H1 (cell line): ENCODE results near the gene MESD. TPM values are rescaled to one million over a fixed set of nuclear protein-coding genes. Genes with fewer than 3 reads are reported as not detected.

Experiments used
- CTCF ChIA-PET: fragments of 300-600 bp; sonication (Branson Sonifier 250); formaldehyde crosslinking; loops from one replicate; lab custom pipeline; 2021; ENCODE audit not compliant: partially characterized antibody; lab: Charles Lee
- POLR2A ChIA-PET: fragments of 300-600 bp; sonication (Branson Sonifier 250); formaldehyde crosslinking; loops from one replicate; lab custom pipeline; 2021; ENCODE audit warnings: inconsistent platforms; ENCODE audit not compliant: partially characterized antibody; lab: Charles Lee
- DNase-seq, 2 experiments: peaks; one replicate each; pipeline versions ENCODE4 v3.0.0 to v3.0.0-alpha.2; 2010 to 2022; ENCODE audit warnings: low spot score in 2 of 2, low read depth in 1 of 2, mixed read lengths in 1 of 2
- FAIRE-seq: peaks from 2 replicates; lab custom pipeline; 2011; peaks lifted over from hg19 to GRCh38; lab: Jason Lieb, UNC
- H2AFZ ChIP-seq: 2 replicates; pipeline ENCODE4 v1.8.1; 2012; ENCODE audit warnings: low read length, inconsistent platforms
- H2AK5ac ChIP-seq: 2 replicates; pipeline ENCODE4 v1.6.1; 2013; ENCODE audit warnings: low read depth, low read length
- H2BK120ac ChIP-seq: replicated peaks from 2 replicates; pipeline ENCODE3; 2013; ENCODE audit warnings: low read depth, low read length, inconsistent platforms
- H2BK12ac ChIP-seq: 2 replicates; pipeline ENCODE4 v1.6.1; 2013; ENCODE audit warnings: low read depth, low read length
- H2BK15ac ChIP-seq: 2 replicates; pipeline ENCODE4 v1.6.1; 2013; ENCODE audit warnings: low read length
- H2BK20ac ChIP-seq: 2 replicates; pipeline ENCODE4 v1.6.1; 2013; ENCODE audit warnings: low read length
- H2BK5ac ChIP-seq: 2 replicates; pipeline ENCODE4 v1.6.1; 2013; ENCODE audit warnings: low read depth, low read length
- H3K14ac ChIP-seq: 2 replicates; pipeline ENCODE4 v1.6.1; 2013; ENCODE audit warnings: inconsistent platforms; ENCODE audit not compliant: insufficient read length
- H3K18ac ChIP-seq: 2 replicates; pipeline ENCODE4 v1.6.1; 2013; ENCODE audit warnings: low read length; ENCODE audit errors: extremely low read depth
- H3K23ac ChIP-seq: 2 replicates; pipeline ENCODE4 v1.6.1; 2013; ENCODE audit warnings: inconsistent platforms; ENCODE audit not compliant: insufficient read length
- H3K23me2 ChIP-seq: 2 replicates; pipeline ENCODE4 v1.6.1; 2013; ENCODE audit warnings: low read depth, low read length
- H3K27ac ChIP-seq: 2 replicates; pipeline ENCODE4 v1.6.1; 2011; ENCODE audit warnings: low read depth, low read length, inconsistent platforms
- H3K27me3 ChIP-seq, 4 experiments: replicated peaks in 1 of 4; 1 replicate in 1 of 4; 2 replicates in 3 of 4; pipeline versions ENCODE4 v1.6.1 to v1.8.1; 2011 to 2013; ENCODE audit warnings: low read length in 3 of 4, mild to moderate bottlenecking in 3 of 4, inconsistent platforms in 2 of 4, mixed read lengths in 2 of 4, moderate library complexity in 1 of 4; ENCODE audit not compliant: control insufficient read depth in 3 of 4, insufficient read depth in 3 of 4; ENCODE audit errors: extremely low read depth in 1 of 4
- H3K36me3 ChIP-seq, 4 experiments: 2 replicates each; pipeline versions ENCODE4 v1.6.1 to v1.8.1; 2011 to 2013; ENCODE audit warnings: mild to moderate bottlenecking in 4 of 4, low read length in 3 of 4, moderate library complexity in 2 of 4, control low read depth in 1 of 4, inconsistent platforms in 1 of 4; ENCODE audit not compliant: insufficient read depth in 4 of 4, control insufficient read depth in 2 of 4
- H3K4ac ChIP-seq: replicated peaks from 2 replicates; pipeline ENCODE3; 2013; ENCODE audit warnings: low read length, low read depth, mixed read lengths, inconsistent platforms; ENCODE audit not compliant: insufficient read length
- H3K4me1 ChIP-seq, 4 experiments: replicated peaks in 1 of 4; 1 replicate in 1 of 4; 2 replicates in 3 of 4; pipeline versions ENCODE4 v1.6.1 to v1.8.1; 2011 to 2013; ENCODE audit warnings: low read length in 3 of 4, inconsistent platforms in 2 of 4, mixed read lengths in 1 of 4; ENCODE audit not compliant: insufficient read depth in 4 of 4, control insufficient read depth in 3 of 4
- H3K4me2 ChIP-seq, 2 experiments: 2 replicates each; pipeline versions ENCODE4 v1.6.1 to v1.8.1; 2011 to 2013; ENCODE audit warnings: low read depth in 2 of 2, low read length in 2 of 2, control low read depth in 1 of 2, inconsistent platforms in 1 of 2, mild to moderate bottlenecking in 1 of 2; ENCODE audit not compliant: insufficient read depth in 1 of 2
- H3K4me3 ChIP-seq, 4 experiments: fragments of 200-600, 300-600 bp in 1 of 4; sonication (generic), shearing (Covaris generic), sonication (Bioruptor Twin) in 1 of 4; 2 replicates each; pipeline versions ENCODE4 v1.5.1 to v1.8.1; 2011 to 2016; ENCODE audit warnings: low read length in 4 of 4, low read depth in 3 of 4, control low read depth in 2 of 4, inconsistent platforms in 2 of 4, mild to moderate bottlenecking in 2 of 4, mixed read lengths in 1 of 4, moderate library complexity in 1 of 4; ENCODE audit not compliant: insufficient read depth in 2 of 4; ENCODE audit errors: extremely low read depth in 1 of 4
- H3K56ac ChIP-seq: replicated peaks from 2 replicates; pipeline ENCODE3; 2013; ENCODE audit warnings: low read depth, mild to moderate bottlenecking, mixed read lengths, low read length, inconsistent platforms; ENCODE audit not compliant: insufficient read length
- H3K79me1 ChIP-seq: 2 replicates; pipeline ENCODE4 v1.6.1; 2013; ENCODE audit warnings: low read depth, low read length, control low read depth
- H3K79me2 ChIP-seq, 2 experiments: 2 replicates each; pipeline versions ENCODE4 v1.6.1 to v1.8.1; 2012 to 2013; ENCODE audit warnings: low read length in 2 of 2, mild to moderate bottlenecking in 2 of 2, inconsistent platforms in 1 of 2; ENCODE audit not compliant: insufficient read depth in 2 of 2, control insufficient read depth in 1 of 2
- H3K9ac ChIP-seq, 4 experiments: replicated peaks in 1 of 4; 1 replicate in 1 of 4; 2 replicates in 3 of 4; pipeline versions ENCODE4 v1.6.1 to v1.8.1; 2011 to 2013; ENCODE audit warnings: low read depth in 3 of 4, low read length in 3 of 4, control low read depth in 2 of 4, mild to moderate bottlenecking in 2 of 4, moderate library complexity in 2 of 4, inconsistent platforms in 1 of 4; ENCODE audit errors: extremely low read depth in 1 of 4
- H3K9me3 ChIP-seq, 2 experiments: 2 replicates each; pipeline versions ENCODE4 v1.6.1 to v1.8.1; 2012 to 2013; ENCODE audit warnings: mild to moderate bottlenecking in 2 of 2, moderate library complexity in 2 of 2, control low read depth in 1 of 2, inconsistent platforms in 1 of 2, low read depth in 1 of 2, low read length in 1 of 2, mixed read lengths in 1 of 2; ENCODE audit not compliant: insufficient read depth in 2 of 2
- H4K20me1 ChIP-seq, 2 experiments: replicated peaks in 1 of 2; 2 replicates each; pipeline versions ENCODE3 to v1.8.1; 2011 to 2013; ENCODE audit warnings: inconsistent platforms in 2 of 2, low read length in 2 of 2, mild to moderate bottlenecking in 1 of 2; ENCODE audit not compliant: insufficient read depth in 2 of 2, control insufficient read depth in 1 of 2
- H4K5ac ChIP-seq: 2 replicates; pipeline ENCODE4 v1.6.1; 2013; ENCODE audit warnings: low read length, low read depth, mixed read lengths, inconsistent platforms; ENCODE audit not compliant: insufficient read length
- H4K8ac ChIP-seq: 2 replicates; pipeline ENCODE4 v1.8.0; 2013; ENCODE audit warnings: mild to moderate bottlenecking, moderate library complexity, low read length, inconsistent platforms; ENCODE audit not compliant: insufficient read depth; ENCODE audit errors: extremely low read depth
- H4K91ac ChIP-seq: replicated peaks from 2 replicates; pipeline ENCODE3; 2013; ENCODE audit warnings: low read length, mixed read lengths, inconsistent platforms; ENCODE audit not compliant: insufficient read length
- SRF ChIP-seq: IDR thresholded peaks from 2 replicates; pipeline ENCODE4 v1.6.1; 2011; ENCODE audit warnings: mild to moderate bottlenecking, low read depth, low read length, moderate library complexity
- WGBS, 2 experiments: shearing (Covaris generic) in 1 of 2; methylation state at CpG; one replicate each; pipeline versions ENCODE4 v1.1.6 to v1.1.7; 2013 to 2015; ENCODE audit warnings: low lambda C conversion rate in 2 of 2, mixed read lengths in 2 of 2, inconsistent platforms in 1 of 2, low coverage in 1 of 2, missing lambda C conversion rate in 1 of 2; ENCODE audit not compliant: insufficient replicate concordance in 2 of 2, insufficient coverage in 1 of 2, insufficient read length in 1 of 2; ENCODE audit errors: extremely low coverage in 1 of 2, missing lambda C conversion rate in 1 of 2; 5-methylcytosine and 5-hydroxymethylcytosine counted together
- polyA plus RNA-seq, 7 experiments: library from polyadenylated mRNA; depleted of rRNA in 3 of 7; stranded (reverse) in 5 of 7; unstranded in 2 of 7; fragments of >200 nt in 5 of 7; fragments of 200-250 nt in 2 of 7; gene quantifications; 1 replicate in 5 of 7; 2 replicates in 1 of 7; 4 replicates in 1 of 7; pipeline versions ENCODE4 v1.2.1 to v1.2.3, GENCODE V29; 2011 to 2013; ENCODE audit warnings: missing spikeins in 2 of 7, mixed read lengths in 2 of 7
- total RNA-seq: library from RNA; stranded (reverse); fragmentation: NEBNext Ultra II Directional; extraction: Animal tissue kit (Norgen Biotek cat#: 25700); gene quantifications from 2 replicates; pipeline ENCODE4 v1.2.1, GENCODE V29; 2021

MESD gene
- total and polyA plus RNA-seq, 2 of the 8 experiments (the other 6 are each of a cell fraction or from before 2014, with no cell fraction given), result 11.0 to 28.3 TPM

- WGBS, 2 experiments, result 87% methylated on average over 4 of the region's 4 CpGs; no CpG with 5 or more reads in 1 of the 2 experiments
- H2BK12ac ChIP-seq, result no peak overlapping the region
Measured at GRCh38 chr15:81038975-81039607, 49.5 kb upstream of the MESD start.

More at GRCh38 chr15:81038975-81039607, 49.5 kb upstream of the MESD start:
- H3K23ac ChIP-seq, result no peak overlapping the region
- no peaks in the 10 kb centered on the region for H3K23me2 ChIP-seq
- H4K5ac ChIP-seq, result no peak overlapping the region
- H4K20me1 ChIP-seq, result no peaks in the 10 kb centered on the region
- H3K79me2 ChIP-seq, result no peaks in the 10 kb centered on the region
- H2AK5ac ChIP-seq, result no peak overlapping the region
- FAIRE-seq (no peak), DNase-seq (no peak)
- H4K8ac ChIP-seq, result no peak overlapping the region; the same call in 1 of the 2 replicates
- no peak overlapping the region for H3K4me3 ChIP-seq
- H2BK5ac ChIP-seq, result no peak overlapping the region
- H2BK15ac ChIP-seq, result no peak overlapping the region
- no peak overlapping the region for H2BK120ac ChIP-seq
- no peak overlapping the region for H2BK20ac ChIP-seq
- H2AFZ ChIP-seq, result no peak overlapping the region
- H3K56ac ChIP-seq, result no peak overlapping the region
- H3K9me3 ChIP-seq, result no peaks in the 10 kb centered on the region
- no peaks in the 10 kb centered on the region for H3K36me3 ChIP-seq
- no peak overlapping the region for H3K4ac ChIP-seq
- ChIA-PET CTCF (interaction anchor here (1.0 to 1.8 kb wide), 5 partner anchors 9 to 227 kb away, joined by 3 to 8 read pairs (median 4); no protein-coding TSS in a partner anchor), POLR2A (interaction anchor here (0.6 kb wide), 1 partner anchor 182 kb away, joined by 3 read pairs; no protein-coding TSS in a partner anchor)
- no peak for TF ChIP-seq SRF
- H3K4me1 ChIP-seq, result no peaks in the 10 kb centered on the region
- H3K4me2 ChIP-seq, result no peak overlapping the region
- H4K91ac ChIP-seq, result no peak overlapping the region
- no peak overlapping the region for H3K27ac ChIP-seq
- H3K14ac ChIP-seq, result no peak overlapping the region
- no peak overlapping the region for H3K9ac ChIP-seq
- no peaks in the 10 kb centered on the region for H3K27me3 ChIP-seq
- H3K79me1 ChIP-seq, result no peaks in the 10 kb centered on the region
- H3K18ac ChIP-seq, result no peak overlapping the region
